ENCODE results near the gene OXNAD1. TPM values are rescaled to one million over a fixed set of nuclear protein-coding genes. Genes with fewer than 3 reads are reported as not detected.

OXNAD1 gene
- total RNA-seq, 2 donors from 2014 or later = 23.4 to 26.2 TPM

DNA sequence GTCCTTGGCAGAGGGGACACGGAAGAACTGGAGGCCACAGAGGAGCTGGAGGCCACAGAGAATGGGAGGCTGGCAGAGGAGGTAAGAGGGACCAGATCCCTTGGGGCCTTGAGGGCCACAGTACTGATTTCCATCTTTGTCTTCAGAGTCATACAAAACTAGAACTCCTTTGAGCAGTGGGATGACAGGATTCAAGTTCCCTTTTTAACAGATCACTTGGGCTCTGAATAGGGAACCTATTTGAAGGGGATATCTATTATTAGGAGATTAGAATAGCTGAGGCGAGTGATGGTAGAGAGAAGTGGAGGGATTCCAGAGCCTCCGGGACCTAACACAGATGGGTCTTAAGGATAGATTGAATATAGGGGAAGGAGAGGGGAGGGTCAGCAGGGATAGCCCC is 55.7 kb downstream of the OXNAD1 start:
- no peak for DNase-seq

DNA sequence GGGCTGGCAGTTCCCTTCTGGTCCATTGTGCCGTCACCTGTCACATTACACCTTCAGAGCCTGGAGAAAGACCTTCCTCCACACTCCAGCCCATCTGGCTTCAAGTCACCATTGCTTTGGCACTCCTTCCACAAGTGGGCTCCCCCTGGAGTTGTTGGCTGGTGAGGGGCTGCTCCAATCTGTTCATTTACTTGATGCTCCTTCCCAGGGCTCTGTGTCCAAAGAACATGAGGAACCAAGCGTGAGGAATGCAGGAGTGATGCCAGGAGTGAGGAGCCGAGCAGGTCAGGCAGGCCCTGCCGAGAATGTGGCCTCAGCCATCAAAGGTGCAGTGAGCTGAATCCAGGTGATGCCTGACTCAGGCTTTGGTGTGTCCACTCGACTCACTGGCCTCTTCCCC is 57.2 kb downstream of the OXNAD1 start:
- Histone ChIP-seq H3K4me3 (no peak overlapping the region), H3K27ac (no peak overlapping the region), H3K36me3 (peaks cover 4% of the 10 kb centered on the region), H3K27me3 (no peaks in the 10 kb centered on the region), H3K9ac (ENCODE audit: low read depth in 2 of 2, low read length in 2 of 2) (no peak overlapping the region), H3K9me3 (no peaks in the 10 kb centered on the region), H3K4me1 (no peaks in the 10 kb centered on the region)
- DNase-seq = no peak
- TF ChIP-seq, protein P1, sequence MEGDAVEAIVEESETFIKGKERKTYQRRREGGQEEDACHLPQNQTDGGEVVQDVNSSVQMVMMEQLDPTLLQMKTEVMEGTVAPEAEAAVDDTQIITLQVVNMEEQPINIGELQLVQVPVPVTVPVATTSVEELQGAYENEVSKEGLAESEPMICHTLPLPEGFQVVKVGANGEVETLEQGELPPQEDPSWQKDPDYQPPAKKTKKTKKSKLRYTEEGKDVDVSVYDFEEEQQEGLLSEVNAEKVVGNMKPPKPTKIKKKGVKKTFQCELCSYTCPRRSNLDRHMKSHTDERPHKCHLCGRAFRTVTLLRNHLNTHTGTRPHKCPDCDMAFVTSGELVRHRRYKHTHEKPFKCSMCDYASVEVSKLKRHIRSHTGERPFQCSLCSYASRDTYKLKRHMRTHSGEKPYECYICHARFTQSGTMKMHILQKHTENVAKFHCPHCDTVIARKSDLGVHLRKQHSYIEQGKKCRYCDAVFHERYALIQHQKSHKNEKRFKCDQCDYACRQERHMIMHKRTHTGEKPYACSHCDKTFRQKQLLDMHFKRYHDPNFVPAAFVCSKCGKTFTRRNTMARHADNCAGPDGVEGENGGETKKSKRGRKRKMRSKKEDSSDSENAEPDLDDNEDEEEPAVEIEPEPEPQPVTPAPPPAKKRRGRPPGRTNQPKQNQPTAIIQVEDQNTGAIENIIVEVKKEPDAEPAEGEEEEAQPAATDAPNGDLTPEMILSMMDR (IDR thresholded peaks at IDR 0.05) = no peak
- intact Hi-C loops (cut with DNase I) = no loop called here

More for the DNA sequence above, 55.7 kb downstream of the OXNAD1 start:
- H3K27ac ChIP-seq = no peak overlapping the region
- intact Hi-C loops (cut with DNase I) = no loop called here
- no peak overlapping the region for H3K4me3 ChIP-seq
- TF ChIP-seq, protein P1 (IDR thresholded peaks at IDR 0.05) = no peak
- H3K9ac ChIP-seq (ENCODE audit: low read depth in 2 of 2, low read length in 2 of 2) = no peak overlapping the region
- H3K9me3 ChIP-seq = no peaks in the 10 kb centered on the region
- H3K4me1 ChIP-seq = no peaks in the 10 kb centered on the region
- H3K36me3 ChIP-seq = peaks cover 4% of the 10 kb centered on the region
- H3K27me3 ChIP-seq = no peaks in the 10 kb centered on the region

DNA sequence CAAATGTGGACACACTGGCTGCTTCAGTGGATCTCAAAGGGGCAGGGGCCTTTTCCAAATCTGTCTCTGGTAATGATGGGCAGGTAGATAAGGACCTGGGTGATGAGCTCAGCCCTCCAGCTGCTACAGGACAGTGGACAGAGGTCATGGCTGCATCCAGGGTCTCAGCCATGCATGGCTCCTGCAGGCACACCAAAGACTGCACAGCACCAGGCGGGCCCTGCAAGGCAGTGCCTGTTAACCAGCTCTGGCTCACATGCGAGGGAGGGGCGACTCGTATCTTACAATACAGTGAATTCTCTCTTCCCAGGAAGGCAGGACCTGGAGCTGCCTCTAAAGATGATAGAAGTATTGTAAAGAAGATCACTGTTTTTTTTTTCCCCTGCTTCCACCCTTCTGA is 58.7 kb downstream of the OXNAD1 start:
- no peak overlapping the region for H3K27ac ChIP-seq
- intact Hi-C loops (cut with DNase I) = no loop called here
- H3K4me1 ChIP-seq = no peaks in the 10 kb centered on the region
- no peaks in the 10 kb centered on the region for H3K9me3 ChIP-seq
- peaks cover 4% of the 10 kb centered on the region for H3K36me3 ChIP-seq
- H3K9ac ChIP-seq (ENCODE audit: low read depth in 2 of 2, low read length in 2 of 2) = no peak overlapping the region
- H3K27me3 ChIP-seq = no peaks in the 10 kb centered on the region
- TF ChIP-seq, protein P1 (IDR thresholded peaks at IDR 0.05) = no peak
- no peak for DNase-seq
- H3K4me3 ChIP-seq = no peak overlapping the region

DNA sequence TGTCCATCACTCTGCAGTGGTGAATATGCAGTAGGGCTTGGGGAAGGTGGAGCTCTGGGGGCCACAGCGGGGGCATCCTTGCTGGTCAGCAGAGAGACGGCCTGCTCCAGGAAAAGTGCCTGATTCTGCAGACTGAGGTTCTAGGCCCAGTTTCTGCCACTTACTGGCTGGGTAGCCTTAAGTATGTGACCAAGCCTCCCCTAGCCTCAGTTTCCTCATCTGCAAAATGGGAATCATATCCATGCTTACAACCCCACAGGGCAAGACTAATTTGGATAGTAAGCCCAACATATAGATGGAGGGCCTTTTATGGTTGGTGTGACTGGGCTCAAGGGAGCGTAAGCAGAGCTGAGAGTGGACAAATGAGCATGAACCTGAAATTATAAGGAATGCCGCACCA is 60.8 kb downstream of the OXNAD1 start:
- DNase-seq = no peak
- no peak overlapping the region for H3K9ac ChIP-seq (ENCODE audit: low read depth in 2 of 2, low read length in 2 of 2)
- no peaks in the 10 kb centered on the region for H3K4me1 ChIP-seq
- intact Hi-C loops (cut with DNase I) = no loop called here
- peaks cover 4% of the 10 kb centered on the region for H3K36me3 ChIP-seq
- H3K9me3 ChIP-seq = no peaks in the 10 kb centered on the region
- no peak overlapping the region for H3K4me3 ChIP-seq
- H3K27ac ChIP-seq = no peak overlapping the region
- TF ChIP-seq, protein P1 (IDR thresholded peaks at IDR 0.05) = no peak
- no peaks in the 10 kb centered on the region for H3K27me3 ChIP-seq

DNA sequence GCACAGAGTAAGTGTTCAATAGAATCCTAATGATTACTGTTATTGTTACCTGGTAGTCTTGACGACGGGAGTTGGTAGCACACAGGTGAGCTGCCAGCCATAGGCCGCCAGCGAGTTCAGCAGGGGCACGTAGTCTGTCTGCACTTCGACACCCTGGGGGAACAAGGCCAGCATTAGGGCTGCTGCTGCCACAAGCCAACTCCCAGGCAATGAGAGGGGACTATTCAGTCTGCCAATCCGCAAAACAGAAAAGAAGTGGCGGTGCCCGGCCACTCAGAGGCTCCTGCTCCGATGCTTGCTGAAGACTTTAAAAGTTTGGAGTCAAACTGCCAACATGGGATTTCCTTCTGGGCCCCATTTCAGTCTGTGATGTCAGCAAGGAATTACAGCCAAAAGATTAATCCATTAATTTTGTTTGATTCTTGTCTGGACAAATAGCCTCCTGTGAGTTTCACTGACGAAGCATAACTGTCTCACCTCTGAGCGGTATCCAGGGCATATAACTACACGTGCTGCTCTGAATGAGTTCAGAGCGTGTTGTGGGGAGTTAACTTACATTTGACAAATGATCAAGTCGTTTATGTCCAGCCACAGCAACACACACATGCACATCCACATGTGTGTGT is 61.8 kb downstream of the OXNAD1 start:
- H3K4me1 ChIP-seq = no peaks in the 10 kb centered on the region
- H3K4me3 ChIP-seq = no peak overlapping the region
- H3K27me3 ChIP-seq = no peaks in the 10 kb centered on the region
- peaks cover 4% of the 10 kb centered on the region for H3K36me3 ChIP-seq
- H3K9me3 ChIP-seq = no peaks in the 10 kb centered on the region
- TF ChIP-seq, protein P1 (IDR thresholded peaks at IDR 0.05) = no peak
- no peak for DNase-seq
- H3K9ac ChIP-seq (ENCODE audit: low read depth in 2 of 2, low read length in 2 of 2) = no peak overlapping the region
- intact Hi-C loops (cut with DNase I) = no loop called here
- H3K27ac ChIP-seq = no peak overlapping the region

Data from colonic mucosa (tissue), 4 donors.